NOMO-1 (cell line): ENCODE measurements around the gene CMSS1.

ENCODE experiments used
- DNase-seq, 2 experiments: peaks; one replicate each; lab custom pipeline; 2025; ENCODE audit not compliant: unreplicated experiment in 2 of 2; lab: John Stamatoyannopoulos, UW

The CMSS1 gene

DNA sequence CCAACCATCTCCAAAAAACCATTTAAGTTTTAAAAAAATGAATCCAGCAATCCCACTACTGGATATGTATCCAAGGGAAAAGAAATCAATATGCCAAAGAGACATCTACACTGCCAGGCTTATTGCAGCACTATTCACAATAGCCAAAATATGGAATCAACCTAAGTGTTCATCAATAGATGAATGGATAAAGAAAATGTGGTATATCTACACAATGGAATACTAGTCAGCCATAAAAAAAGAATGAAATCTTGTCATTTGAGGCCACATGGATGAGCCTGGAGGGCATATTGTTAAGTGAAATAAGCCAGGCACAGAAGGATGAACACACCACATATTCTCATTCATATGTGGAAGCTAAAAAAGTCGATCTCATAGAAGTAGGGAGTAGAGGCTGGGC, 160.6 kb downstream of the CMSS1 start:
- DNase-seq = no peak

DNA sequence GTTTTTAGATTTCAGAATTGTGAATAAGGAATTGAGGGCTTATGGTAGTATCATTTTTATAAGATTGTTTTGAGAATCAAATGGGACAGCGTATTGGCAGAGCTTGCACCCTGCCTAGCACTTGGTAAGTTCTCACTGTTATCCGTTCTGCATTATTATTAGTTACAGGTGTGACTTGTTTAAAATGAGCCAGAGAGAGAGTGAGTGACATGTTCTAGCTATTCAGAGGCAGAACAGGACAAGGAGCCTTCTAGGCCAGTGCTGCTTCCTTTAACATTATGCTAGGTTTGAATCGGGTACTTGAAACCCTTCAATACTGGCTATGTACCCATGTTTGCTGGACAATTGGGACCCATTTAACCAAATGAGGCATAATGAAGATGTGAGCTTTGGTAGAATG, 162.9 kb downstream of the CMSS1 start:
- DNase-seq = no peak

GRCh38 chr3:99981138-99981537, 163.5 kb downstream of the CMSS1 start:
- DNase-seq = no peak

DNA sequence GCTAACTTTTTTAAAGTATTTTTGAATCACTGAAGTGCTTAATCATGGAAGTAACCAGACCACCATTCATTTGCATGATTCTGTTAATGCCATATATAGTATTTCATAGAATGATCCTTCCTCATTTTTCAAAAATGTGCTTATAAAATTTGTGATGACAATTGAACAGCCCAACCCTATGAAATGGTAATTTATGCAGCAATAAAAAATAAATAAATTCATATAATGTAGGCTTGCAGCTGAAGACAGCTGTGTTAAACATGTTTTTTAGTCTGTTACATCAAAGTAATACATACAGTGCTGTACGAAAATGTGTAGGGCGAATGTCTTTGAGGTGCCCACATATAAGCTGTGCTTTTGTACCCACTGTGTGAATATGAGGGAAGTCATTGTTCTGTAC, 165.0 kb downstream of the CMSS1 start:
- DNase-seq = no peak

DNA sequence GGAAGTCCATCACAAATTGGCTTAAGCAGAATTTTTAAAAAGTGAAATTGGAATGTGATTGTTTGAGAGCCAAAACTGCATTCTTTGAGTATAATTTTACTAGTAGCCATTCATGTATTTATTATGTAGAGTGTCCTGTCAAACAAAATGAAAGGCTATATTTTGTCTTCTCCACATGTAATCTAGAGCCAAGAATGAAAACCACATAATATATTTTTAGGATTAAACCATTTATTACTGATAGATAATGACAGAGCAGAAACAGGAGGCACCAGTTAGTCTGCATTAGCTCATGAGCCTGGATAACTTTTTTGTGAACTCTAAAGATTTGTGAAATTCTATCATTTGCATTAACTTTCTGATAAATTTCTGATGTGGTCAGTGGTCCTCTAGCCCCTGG, 166.5 kb downstream of the CMSS1 start:
- DNase-seq = no peak

DNA sequence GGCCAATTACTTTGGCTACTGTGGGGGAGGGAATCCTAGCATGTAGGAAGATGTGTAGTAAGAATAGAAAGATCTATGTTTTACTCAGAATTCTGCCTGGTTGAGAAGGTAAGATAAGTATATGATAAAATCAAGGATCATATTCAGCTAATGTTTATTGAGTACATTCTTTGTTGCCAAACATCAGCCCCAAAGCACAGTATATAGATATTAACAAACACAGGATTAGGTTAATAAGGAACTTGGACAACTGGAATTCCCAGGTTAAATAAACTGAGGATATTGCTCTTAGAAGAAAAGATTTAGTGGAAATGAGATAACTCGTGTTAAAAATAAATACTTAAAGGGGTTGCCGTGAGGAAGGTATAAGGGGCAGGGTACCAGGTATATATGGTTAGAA, 167.0 kb downstream of the CMSS1 start:
- no peak for DNase-seq

DNA sequence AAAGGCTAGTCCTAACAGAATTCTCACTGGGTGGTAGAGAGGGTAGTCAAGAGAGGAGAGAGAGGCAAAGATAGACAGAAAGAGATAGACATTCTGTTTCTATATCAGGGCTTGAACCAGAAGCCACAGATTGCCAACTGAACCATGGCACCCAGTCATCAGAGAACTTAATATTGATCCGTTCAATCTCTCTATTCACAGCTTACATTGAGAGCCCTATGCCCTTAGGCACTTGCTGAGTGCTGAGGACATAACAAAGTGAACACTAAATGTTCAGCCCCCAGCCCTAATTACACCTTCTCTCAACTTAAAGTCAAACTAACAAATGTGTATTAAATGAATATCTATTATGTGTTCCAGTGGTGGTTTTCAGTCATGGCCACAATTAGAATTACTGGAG, 172.5 kb downstream of the CMSS1 start:
- no peak for DNase-seq

DNA sequence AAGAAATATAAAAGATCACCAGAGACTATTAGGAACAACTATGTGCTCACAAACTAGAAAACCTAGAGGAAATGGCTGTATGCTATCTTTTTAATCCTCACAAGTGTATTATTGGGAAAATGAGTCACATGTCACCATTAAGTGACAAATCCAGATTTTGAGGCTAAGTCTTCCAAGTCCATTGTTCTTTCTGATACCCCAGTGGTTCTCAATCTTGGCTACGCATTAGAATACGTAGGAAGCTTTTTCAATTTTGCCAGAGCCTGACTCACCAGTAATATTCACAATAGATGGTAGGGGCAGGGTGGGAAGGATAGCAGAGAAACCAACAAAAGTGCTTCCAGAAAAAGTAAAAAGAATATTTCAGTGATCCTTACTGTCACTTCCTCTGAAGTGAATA, 179.6 kb downstream of the CMSS1 start:
- no peak for DNase-seq

DNA sequence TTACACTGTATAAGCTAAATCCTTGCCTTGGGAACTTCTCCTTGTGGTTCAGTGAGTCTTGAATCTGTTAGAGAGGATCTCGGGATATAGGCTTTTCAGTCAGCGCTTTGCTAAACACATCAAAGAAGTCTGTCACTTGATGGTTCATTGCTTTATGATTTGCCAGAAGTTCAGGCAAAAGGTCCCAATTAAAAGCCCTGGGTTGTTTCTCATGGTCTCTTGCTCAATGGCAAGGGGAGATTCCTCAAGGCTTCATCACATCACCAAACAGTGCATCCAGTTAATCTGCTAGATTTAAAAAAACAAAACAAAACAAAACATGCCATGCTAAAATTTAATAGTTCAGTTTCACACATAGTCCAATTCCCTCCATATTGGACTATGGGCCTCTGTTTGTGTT, 181.9 kb downstream of the CMSS1 start:
- no peak for DNase-seq

DNA sequence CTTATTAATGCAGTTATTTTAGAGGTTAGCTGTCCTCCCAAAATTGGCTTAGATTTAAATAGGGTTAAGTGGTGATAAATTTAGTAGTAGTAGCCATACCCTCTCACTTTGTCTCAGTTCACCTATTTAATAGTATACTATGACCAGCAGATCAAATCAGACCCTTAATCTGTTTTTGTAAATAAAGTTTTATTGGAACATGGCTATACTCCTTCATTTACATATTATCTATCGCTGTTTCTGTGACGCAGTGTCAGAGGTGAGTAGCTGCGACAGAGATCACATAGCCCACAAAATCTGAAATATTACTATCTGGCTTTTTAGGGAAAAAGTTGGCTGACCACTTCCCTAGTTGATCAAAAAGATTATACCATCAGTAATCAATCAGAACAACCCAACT, 183.4 kb downstream of the CMSS1 start:
- no peak for DNase-seq

DNA sequence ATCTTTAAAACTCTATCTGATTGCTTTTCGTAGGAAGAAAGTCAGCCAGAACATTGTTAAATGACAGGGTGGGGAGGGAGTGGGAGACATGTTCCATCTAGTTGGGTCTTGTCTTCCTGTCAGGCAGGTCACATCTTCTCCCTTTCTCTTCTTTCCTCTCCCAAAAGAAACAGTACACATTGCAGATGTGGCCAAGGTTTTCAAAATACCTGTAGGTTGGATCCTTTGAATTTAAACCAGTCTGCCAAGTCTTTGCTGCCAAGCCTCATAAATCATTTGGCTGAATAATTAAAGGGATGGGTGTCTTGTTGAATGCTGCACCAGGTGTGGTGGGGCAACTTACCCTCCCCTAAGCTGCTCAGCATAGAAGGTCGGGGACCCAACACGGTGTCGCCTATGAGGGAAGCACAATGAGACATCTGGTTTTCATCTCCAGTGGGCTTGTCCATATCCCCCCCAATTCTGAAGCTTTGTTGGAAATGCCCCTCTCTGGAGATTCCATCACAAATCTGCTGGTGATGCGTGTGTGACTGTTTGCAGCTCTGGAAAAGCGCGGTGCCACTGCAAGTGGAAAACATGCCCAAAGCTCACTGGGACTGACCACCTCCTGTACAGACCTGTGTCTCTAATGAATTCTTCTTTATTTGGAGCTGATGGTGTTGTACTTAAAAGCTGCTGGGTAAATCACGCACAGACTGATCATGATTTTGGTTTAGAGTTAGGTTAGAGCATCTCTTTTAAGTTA, 184.0 kb downstream of the CMSS1 start:
- DNase-seq = no peak

DNA sequence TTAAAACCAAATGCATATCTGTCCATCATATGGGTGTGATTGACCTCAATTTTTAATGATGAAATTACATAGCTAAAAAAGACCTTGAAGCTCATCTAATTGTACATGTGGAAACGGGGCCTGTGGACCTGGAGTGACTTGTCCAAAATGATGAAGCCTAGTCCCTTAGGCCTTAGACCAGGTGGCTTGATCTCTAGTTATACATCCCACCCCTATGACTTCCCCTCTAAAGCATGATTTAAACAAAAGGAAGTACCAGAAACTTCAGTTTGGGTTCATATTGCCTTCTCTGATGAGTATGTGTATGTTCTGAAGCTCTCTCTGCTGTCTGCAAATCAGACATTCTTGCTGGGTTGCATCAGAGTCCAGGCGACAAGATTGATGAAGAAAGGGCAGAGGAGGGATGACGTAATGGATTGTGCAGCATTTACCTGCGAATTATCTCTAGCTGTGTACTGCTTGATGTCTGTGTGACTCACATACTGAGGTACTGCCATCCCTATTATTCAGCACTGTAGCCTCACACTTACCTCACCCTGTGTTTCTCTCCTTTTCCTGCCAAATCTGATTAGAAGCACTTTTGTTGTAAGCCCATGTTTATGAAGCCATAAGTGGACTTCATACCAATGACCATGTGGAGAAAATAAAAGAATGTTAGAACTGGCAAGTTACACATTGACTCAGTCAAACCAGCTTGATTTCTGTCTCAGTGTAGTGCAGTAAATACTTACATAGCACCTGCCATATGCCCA, 185.1 kb downstream of the CMSS1 start:
- DNase-seq = peak in 1 of 2 experiments; percentile 20

GRCh38 chr3:100003609-100004503, 186.2 kb downstream of the CMSS1 start:
- no peak for DNase-seq

GRCh38 chr3:100004931-100005330, 187.3 kb downstream of the CMSS1 start:
- DNase-seq = no peak

- no peak for DNase-seq
Measured at GRCh38 chr3:100005665-100006393, 188.2 kb downstream of the CMSS1 start.

GRCh38 chr3:100006570-100007271, 189.1 kb downstream of the CMSS1 start:
- DNase-seq = no peak

GRCh38 chr3:100007313-100007712, 189.7 kb downstream of the CMSS1 start:
- no peak for DNase-seq

GRCh38 chr3:100008081-100008698, 190.5 kb downstream of the CMSS1 start:
- no peak for DNase-seq

DNA sequence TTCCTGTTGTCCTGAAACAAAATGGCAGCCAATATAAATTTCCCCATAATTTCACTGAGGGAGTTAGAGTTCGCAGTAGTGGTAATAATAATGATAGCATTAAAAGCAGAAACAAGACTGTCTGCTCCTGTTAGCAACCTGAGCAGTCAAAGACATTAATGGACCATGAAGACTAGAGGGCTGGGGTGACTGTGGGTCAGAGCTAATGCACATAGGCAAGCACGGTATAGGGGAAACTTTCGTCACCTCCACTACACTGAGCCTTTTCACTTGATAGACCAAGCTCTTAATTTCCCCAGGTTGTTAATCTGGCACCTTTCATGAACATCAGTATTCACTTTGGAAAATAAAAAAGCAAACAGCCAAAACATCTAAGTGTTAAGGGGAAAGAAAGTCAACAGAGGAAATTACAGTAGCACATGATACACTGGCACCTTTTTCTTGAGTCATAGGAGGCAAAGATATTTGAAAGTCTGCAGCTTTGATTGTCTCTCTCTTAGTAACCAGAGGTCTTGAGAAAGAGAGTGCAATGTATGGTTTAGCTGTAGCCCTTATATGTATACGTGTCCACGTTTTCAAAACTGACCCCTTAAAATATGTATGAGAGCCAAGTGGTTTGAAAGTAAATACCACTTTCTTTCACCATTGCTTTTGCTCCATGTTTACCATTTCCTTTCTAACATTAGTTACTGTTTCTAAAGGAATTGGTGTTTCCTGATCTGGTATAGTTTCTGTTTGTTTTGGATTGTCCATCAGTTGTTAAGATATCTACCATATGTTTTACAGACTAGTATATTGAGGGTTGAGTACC, 191.8 kb downstream of the CMSS1 start:
- no peak for DNase-seq
